Measurements from ENCODE around the gene AIRE. TPM values are rescaled to one million over a fixed set of nuclear protein-coding genes. Genes with fewer than 3 reads are reported as not detected.

Gene AIRE
- total RNA-seq, 2 donors from 2014 or later: 1.0 TPM; not detected in 1

- H3K4me1 ChIP-seq: no peaks in the 10 kb centered on the region
- no peak overlapping the region for H3K27ac ChIP-seq
- ATAC-seq: no peak
- DNase-seq: no peak
- no peak overlapping the region for H3K4me3 ChIP-seq
- no peaks in the 10 kb centered on the region for H3K27me3 ChIP-seq
- 95% methylated on average over 14 to 31 of the region's 35 CpGs for WGBS, 2 donors
- TF ChIP-seq POLR2A (IDR thresholded peaks at IDR 0.05) (no peak), CTCF (IDR thresholded peaks at IDR 0.05) (no peak)
- no peaks in the 10 kb centered on the region for H3K9me3 ChIP-seq
- intact Hi-C loops (cut with DNase I): loop anchor here (10.0 kb wide), 1 partner anchor 55 kb away; the partner anchor contains the start of gene DNMT3L
- peaks cover 0 to 9% of the 10 kb centered on the region in 2 donors for H3K36me3 ChIP-seq (replicated peaks in 1 of 2; ENCODE audit: insufficient read depth in 1 of 2, low read depth in 2 of 2)
Observed at GRCh38 chr21:44319407-44320065, 33.9 kb downstream of the AIRE start.

DNA sequence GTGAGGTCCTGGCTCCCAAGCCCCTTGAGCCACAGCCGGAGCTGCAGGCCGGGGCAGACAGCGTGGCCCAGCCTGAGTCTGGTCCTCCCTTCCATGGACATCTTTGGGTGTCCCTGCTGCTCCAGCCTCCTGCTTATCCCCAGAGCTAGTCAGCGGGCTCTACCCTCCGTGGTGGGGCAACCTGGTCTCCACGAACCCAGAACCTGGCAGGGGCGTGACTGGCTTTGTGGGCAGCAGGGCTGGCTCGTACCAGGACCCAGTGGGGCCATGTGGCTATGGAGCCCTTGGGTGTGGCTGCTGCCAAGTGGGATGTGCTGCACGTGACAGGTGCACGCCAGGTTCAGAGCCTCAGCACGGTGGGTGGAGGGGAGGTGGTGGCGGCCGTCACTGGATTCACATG is 35.2 kb downstream of the AIRE start:
- Histone ChIP-seq H3K27me3 (no peaks in the 10 kb centered on the region), H3K4me1 (no peaks in the 10 kb centered on the region), H3K36me3 (replicated peaks in 1 of 2; ENCODE audit: insufficient read depth in 1 of 2, low read depth in 2 of 2) (peaks cover 0 to 9% of the 10 kb centered on the region in 2 donors), H3K9me3 (no peaks in the 10 kb centered on the region), H3K27ac (no peak overlapping the region), H3K4me3 (no peak overlapping the region)
- TF ChIP-seq CTCF (IDR thresholded peaks at IDR 0.05) (no peak), POLR2A (IDR thresholded peaks at IDR 0.05) (no peak)
- ATAC-seq (no peak), DNase-seq (no peak)
- WGBS, 2 donors: 91 to 96% methylated on average over 4 to 12 of the region's 13 CpGs
- intact Hi-C loops (cut with DNase I): no loop called here

GRCh38 chr21:44321846-44322450 is 36.3 kb downstream of the AIRE start:
- DNase-seq (no peak), ATAC-seq (no peak)
- intact Hi-C loops (cut with DNase I): no loop called here
- Histone ChIP-seq H3K9me3 (no peaks in the 10 kb centered on the region), H3K27me3 (no peaks in the 10 kb centered on the region), H3K4me3 (no peak overlapping the region), H3K27ac (no peak overlapping the region), H3K36me3 (replicated peaks in 1 of 2; ENCODE audit: insufficient read depth in 1 of 2, low read depth in 2 of 2) (peaks cover 0 to 7% of the 10 kb centered on the region in 2 donors), H3K4me1 (no peaks in the 10 kb centered on the region)
- no peak for TF ChIP-seq CTCF (IDR thresholded peaks at IDR 0.05)
- no peak for TF ChIP-seq POLR2A (IDR thresholded peaks at IDR 0.05)
- WGBS, 2 donors: 73 to 96% methylated on average over 3 to 22 of the region's 23 CpGs

DNA sequence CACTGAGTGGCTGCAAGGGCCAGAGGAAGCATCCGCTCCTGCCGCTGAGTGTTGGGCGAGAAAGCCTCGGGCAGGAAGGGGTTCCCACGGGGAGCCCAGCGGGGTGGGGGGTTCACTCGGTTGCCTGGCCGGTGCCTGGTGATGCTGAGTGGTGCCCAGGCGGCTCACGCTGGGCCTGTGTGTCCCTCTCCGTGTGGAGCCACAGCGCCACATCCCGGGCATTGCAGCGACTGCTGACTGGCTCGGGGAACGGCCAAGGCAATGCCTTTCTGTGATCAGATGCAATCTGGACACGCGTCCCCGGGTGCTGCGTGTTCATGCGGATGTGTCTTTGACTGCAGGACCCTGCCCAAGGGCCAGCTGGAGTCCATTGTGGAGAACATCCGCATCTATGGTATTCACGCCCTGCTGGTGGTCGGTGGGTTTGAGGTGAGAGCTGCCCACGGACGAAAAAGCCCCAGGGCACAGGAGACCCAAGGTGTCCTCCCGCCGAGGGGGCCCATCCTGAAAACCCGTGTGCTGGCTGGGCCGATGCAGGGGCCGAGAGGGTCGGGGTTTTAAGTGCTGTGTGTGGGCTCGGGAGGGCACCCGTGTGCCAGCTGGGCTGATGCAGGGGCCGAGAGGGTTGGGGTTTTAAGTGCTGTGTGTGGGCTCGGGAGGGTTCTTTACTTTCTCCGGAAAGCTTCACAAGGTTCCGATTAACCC is 37.1 kb downstream of the AIRE start:
- Histone ChIP-seq H3K9me3 (no peaks in the 10 kb centered on the region), H3K36me3 (replicated peaks in 1 of 2; ENCODE audit: insufficient read depth in 1 of 2, low read depth in 2 of 2) (peaks cover 0 to 7% of the 10 kb centered on the region in 2 donors), H3K27ac (no peak overlapping the region), H3K4me3 (no peak overlapping the region), H3K27me3 (no peaks in the 10 kb centered on the region), H3K4me1 (no peaks in the 10 kb centered on the region)
- intact Hi-C loops (cut with DNase I): no loop called here
- 92 to 95% methylated on average over 12 to 36 of the region's 38 CpGs for WGBS, 2 donors
- no peak for TF ChIP-seq CTCF (IDR thresholded peaks at IDR 0.05)
- no peak for TF ChIP-seq POLR2A (IDR thresholded peaks at IDR 0.05)
- DNase-seq: no peak
- ATAC-seq: no peak
